GM18520 (cell line): ENCODE results near the gene FOXA2.

ENCODE experiments used
- ATAC-seq: cut with Tn5 transposase; IDR thresholded peaks from one replicate; pipeline ENCODE4 v1.9.1; 2021; ENCODE audit not compliant: unreplicated experiment

FOXA2 gene

DNA sequence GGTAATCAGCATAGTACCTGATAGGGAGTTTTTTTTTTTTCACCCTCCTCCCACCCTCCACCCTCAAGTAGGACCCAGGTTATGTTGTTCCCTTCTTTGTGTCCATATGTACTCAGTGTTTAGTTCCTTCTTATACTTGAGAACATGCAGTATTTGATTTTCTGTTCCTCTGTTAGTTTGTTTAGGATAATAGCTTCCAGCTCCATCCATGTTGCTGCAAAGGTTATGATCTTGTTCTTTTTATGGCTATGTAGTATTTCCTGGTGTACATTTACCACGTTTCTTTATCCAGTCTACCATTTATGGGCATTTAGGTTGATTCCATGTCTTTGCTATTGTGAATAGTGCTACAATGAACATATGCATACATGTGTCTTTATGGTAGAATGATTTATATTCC is 41.9 kb downstream of the FOXA2 start:
- ATAC-seq, result no peak

DNA sequence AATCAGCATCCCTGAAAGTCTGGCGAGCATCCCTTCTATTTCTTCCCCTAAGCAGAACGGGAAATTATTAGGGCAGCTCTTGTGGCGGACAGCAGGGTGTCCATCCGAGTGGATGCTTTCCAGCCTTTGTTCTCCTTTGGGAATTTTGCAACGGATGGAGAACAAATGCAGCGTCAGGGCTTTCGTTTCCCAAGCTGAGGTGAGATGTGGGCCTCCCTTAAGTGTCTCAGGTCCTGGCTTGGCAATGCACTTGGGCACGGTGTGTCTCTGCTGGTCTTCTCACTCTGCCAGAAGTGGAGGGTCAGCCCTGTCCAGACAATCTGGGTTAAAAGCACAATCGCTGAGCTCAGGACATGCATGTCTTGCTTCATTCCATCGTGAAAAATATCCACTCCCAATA is 43.5 kb downstream of the FOXA2 start:
- ATAC-seq, result no peak

DNA sequence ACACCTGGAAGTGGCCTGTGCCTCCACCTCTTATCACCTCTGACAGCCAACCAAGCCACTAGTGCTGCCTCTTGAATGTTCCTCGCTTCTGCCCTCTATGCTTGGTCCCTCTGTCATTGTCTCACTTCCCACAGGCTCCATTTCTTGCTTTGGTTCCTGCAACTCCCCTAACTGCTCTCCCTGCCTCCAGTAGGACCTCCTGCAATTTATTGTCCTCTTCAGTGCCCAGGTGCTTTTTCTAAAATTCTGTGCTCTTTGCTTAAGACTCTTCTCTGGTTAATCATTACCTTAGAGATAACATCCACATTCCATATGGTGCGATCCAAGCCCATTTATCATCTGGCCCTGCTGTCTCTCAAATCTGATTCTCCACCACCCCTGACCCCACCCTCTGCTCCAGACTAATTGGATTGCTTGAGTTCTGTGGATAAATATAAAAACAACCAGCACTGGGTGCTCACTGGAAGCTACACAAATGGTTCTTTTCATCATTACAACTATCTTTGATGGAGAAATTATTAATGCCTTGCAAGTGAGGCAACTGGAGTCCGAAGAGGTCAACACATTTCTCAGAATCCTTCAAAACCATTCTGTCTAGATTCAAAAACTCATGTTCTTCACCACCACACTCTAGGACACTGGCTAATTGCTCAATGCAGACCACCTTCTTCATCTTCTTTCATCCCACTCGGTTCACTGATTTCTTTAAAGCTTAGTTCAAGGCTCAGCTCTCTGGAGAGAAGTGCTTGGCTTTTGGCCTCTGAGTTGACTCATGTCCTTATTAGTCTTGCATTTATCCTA is 47.2 kb downstream of the FOXA2 start:
- no peak for ATAC-seq

DNA sequence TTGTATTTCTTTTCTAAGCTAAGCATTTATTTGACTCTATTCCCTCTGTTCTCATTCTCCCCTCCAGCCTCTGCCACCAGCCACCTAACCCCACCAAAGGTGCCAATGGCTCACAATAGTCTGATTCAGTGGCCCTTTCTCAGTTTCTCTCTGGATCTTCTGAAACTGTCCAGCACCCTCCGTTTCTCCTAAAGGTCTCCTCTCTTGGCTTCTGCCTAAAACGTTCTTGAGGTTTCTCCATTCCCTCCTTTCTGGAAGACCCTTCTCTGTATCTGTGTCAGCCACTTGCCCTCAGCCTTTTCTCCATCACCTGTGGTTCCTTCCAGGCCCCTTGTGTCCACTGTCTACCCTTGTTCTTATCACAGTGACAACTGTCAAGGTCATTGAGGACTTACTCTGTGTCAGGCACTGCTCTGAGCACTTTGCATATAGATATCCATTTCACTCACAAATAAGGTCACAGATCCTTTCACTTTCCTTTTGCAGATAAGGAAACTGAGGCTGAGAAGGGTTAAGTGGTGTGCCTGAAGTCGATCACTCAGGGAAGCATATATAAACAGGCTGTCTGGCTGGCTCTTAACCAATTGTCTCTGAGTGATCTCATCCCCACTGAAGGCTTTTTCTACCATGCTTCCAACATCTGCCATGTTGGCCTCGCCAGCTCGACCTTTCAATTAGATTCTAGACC is 48.1 kb downstream of the FOXA2 start:
- ATAC-seq, result no peak

DNA sequence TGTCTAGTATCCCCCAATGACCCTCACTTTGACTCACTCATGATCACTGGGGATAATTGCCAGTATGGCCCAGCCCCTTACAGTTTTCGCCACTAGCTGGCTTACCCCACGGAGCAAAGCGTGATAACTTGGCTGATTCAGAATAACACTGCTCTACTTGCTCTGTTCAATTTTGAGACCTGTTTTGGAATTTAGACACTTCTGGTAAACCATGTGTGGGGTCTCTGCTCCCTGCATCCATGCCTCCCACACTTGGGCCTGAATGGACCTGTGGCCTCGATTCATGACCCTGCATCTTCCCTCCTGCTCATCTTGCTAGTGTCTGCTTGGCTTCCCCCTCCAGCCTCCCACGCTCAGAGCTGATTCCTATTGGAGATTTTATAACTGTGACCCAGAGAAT is 48.9 kb downstream of the FOXA2 start:
- ATAC-seq, result no peak

DNA sequence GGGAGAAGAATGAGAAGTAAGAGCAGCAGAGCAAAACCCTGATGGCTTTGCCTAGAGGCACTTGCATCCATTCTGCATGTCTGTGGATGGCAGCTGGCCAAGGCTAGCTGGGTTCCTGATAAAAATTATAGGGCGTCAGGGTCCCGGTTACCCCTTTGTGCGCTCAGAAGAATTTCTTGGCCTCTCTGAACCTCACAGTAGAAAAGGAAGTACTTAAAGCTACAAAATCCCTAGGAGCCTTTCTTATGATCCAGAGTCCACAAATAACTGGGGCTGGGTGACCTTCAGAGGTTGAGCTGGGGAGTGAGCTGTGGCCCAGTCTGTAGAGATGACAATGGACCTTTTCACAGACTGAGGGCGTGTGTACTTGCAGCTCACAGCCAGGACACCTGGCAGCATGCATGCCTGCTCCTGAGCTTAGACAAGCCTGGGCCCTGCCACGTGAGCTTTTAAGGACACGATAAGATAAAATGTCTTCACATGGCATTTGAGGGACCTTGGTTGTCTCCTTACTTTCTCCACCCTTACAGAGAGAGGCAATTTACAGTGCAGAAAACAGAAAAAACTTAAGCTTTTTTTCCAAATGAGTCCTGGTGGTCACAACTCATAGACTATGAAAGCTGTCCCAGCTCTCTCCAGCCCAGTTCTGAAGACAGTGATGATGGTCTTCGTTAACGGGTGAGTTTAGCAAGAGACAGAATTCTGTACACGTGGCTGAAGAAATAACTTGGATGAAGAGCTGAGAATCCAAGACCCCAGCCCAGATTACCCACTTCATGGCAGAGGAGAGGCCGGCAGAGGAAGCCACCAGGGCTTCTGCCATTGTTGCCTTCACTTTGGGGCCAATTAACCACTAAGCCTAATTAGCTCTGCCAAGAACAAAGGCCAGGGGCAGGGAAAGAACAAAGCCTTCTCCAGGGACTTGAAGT is 50.3 kb downstream of the FOXA2 start:
- no peak for ATAC-seq

DNA sequence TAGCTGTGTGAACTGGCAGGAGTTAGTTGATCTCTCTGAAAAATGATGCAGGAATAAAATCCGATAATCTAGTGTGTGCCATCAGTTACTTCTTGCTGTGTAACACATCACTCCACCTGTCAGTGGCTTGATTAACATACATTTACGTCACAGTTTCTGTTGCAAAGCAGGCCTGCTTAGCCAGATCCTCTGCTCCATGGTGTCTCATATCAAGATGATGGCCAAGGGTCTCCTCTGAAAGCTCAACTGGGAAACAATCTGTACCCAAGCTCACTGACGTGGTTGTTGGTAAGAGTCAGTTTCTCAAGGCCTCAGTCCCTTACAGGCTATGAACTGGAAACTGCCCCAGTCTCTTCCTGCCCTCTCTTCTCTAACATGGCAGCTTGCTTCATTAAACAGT is 51.8 kb downstream of the FOXA2 start:
- ATAC-seq, result no peak

DNA sequence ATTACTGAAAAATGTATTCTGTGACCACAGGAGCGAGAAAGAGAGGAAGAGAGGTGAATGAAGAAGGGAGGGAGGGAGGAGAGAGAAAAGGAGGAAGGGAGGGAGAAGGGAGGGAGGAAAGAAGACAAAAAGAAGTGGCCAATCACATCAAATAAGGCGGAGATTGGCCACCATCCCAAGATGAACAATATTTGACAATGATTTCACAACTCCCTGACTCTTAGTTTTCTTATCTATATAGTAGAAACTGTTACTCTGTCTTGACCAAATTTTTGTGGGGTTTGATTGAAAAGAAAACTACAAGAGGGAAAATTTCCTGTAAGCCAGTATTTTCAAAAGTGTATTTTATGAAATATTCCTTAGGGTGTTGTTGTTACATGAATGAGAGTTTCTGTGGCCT is 52.6 kb downstream of the FOXA2 start:
- ATAC-seq, result no peak

DNA sequence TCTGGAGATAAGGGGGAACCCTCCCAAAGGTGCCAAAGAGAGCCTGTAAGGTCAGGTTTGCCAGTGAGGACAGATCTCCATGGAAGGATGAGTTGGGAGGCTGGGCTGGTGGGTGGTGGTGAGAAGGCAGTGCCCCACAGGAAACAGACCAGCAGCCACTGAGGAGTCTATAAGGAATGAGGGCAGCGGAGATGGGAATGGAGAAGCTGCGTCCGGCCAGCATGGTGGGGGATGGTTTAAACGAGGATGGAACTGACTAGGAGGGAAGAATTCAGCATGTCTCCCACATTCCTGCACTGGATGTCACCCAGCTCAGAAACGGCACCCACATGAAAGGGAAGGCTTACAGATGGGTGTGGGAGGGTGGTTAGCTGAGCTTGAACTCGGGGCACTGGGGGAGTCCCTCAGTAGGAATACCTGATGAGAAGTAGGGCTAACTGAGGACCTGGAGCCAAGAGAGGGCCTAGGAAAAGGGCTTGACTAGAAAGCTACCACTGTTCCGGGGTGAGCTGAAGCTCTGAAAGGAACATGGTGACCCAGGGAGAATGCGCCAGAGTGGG is 53.2 kb downstream of the FOXA2 start:
- no peak for ATAC-seq
